Astrocyte of the hippocampus (primary cell): ENCODE results near the gene SLC37A1.

Source experiments
- DNase-seq: peaks from one replicate; pipeline ENCODE4 v3.0.0; 2011; ENCODE audit warnings: low read depth, low spot score

Gene SLC37A1

DNA sequence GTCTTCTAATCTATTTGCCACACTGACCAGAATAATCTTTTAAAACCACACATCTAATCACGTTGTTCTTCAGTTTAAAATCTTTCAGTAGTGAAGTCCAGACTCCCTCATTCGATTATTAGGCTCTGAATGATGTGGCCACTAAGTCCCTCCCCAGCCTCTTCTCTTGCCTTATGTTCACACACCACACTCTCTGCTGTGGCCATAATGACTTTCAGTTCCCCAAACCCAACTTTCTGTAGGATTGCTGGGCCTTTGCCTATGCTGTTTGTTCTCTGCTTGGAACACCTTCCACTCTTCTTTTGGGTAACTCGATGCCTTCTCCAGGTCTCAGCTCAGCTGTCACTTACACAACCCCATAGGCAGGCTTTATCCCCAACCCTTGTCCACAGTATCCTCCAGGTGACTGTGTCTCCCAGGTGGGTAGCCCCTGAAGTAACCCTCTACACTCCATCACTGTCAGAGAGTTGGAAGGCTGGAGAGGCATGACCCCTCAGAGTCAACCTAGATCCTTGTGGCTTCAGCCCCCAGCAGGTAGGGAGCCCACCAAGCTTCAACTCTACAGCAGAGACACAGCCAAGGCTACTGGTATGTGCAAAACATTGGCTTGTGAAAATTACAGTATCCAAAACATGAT, 8.4 kb upstream of the SLC37A1 start:
- DNase-seq, result no peak

- DNase-seq, result no peak
These were observed 6.2 kb upstream of the SLC37A1 start for GRCh38 chr21:42507418-42507817.

DNA sequence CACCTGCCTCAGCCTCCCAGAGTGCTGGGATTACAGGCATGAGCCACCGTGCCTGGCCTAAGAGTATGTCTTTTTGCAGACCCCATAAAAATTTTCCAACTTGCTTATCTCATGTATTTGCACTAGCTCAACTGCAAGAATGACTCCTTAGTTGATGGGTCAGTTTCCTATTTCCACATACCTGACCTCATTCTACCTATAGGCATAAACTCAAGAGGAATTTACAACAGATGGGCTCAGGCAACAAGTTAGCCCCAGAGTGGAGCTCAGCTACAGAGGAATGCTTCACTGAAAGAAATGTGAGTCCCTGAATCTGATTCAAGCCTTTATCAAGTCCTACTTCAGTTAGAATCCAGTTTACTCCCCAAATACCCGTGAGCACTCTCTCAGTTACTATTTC, 5.3 kb upstream of the SLC37A1 start:
- DNase-seq, result no peak

DNA sequence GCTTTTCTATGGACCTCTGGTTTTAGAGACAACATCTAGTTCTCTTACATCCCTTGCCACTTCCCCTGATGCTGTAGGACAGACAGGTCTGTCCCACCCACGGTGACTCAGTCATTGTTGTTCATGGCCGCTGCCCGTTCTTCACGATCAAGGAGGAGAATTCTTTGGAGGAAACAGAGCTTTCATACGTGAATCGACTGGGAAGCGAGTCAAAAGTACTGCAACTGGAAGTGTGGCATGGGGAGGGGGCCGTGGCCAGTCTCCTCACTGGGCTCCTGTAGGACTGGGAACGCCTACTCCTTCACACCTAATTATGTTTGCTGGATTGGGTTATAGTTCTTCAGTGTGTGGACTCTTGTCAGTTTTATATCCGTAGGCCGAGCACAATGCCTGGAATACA, 4.4 kb upstream of the SLC37A1 start:
- DNase-seq, result peak; percentile 62

GRCh38 chr21:42512346-42513034, 1.2 kb upstream of the SLC37A1 start:
- DNase-seq, result no peak

- peak; percentile 62 for DNase-seq
These were observed 582 bp downstream of the SLC37A1 start for GRCh38 chr21:42513985-42514882.

DNA sequence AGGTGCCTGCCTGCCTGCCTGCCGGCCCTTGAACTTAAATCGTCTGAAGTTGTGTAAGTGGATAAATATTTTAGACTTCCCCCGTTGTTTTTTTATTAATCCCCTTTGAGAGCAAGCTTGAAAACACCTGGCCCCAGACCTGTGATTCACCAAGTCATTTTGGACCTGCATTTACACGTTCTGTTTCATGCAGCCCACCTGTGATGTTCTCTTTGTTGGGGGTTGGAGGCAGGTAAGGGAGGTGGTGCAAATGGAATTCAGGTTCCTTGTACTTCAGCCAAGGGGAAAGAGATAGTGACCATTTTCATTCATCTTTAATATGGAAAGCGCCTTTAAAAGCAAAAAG, 1.2 kb downstream of the SLC37A1 start:
- no peak for DNase-seq

- peak; percentile 19 for DNase-seq
These were observed 2.3 kb downstream of the SLC37A1 start for GRCh38 chr21:42515708-42516502.

- peak; percentile 93 for DNase-seq
These were observed 4.6 kb downstream of the SLC37A1 start for GRCh38 chr21:42518215-42518614.

- DNase-seq, result no peak
These were observed 5.0 kb downstream of the SLC37A1 start for GRCh38 chr21:42518626-42519025.

DNA sequence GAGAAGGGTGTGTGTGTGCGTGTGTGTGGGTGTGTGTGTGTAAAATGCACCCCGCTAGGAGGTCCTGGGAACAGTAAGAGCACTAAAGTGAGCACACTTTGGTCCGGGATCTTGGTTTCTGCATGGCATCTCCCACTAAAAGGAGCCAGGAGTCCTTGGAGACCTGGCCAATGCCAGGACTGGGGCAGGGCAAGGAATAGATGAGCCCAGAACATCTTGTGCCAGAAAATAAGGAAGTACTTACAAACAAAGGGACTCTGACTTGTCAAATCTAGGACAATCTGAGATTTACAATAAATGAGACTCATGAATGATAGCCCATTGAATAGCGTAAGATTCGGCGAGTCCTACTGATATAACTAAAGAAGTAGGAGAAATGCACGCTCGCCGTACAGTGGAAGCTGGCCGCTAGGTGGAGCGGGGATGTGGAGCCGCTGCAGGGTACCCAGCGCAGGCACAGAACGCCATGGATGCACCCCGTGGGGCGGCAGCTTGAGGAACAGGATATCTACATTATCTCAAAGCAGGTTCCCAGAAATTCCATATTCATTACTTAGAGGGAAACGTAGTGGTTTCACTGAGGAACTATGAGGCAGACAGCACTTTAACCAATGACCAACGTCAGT, 7.1 kb downstream of the SLC37A1 start:
- peak; percentile 29 for DNase-seq

- DNase-seq, result no peak
These were observed 7.7 kb downstream of the SLC37A1 start for GRCh38 chr21:42521384-42521783.

GRCh38 chr21:42521805-42522204, 8.2 kb downstream of the SLC37A1 start:
- no peak for DNase-seq

- no peak for DNase-seq
These were observed 8.6 kb downstream of the SLC37A1 start for GRCh38 chr21:42522271-42522670.

- no peak for DNase-seq
These were observed 9.1 kb downstream of the SLC37A1 start for GRCh38 chr21:42522771-42523170.

GRCh38 chr21:42523211-42523610, 9.6 kb downstream of the SLC37A1 start:
- no peak for DNase-seq

GRCh38 chr21:42523941-42524340, 10.3 kb downstream of the SLC37A1 start:
- no peak for DNase-seq

GRCh38 chr21:42524341-42525028, 10.8 kb downstream of the SLC37A1 start:
- DNase-seq, result peak; percentile 78

DNA sequence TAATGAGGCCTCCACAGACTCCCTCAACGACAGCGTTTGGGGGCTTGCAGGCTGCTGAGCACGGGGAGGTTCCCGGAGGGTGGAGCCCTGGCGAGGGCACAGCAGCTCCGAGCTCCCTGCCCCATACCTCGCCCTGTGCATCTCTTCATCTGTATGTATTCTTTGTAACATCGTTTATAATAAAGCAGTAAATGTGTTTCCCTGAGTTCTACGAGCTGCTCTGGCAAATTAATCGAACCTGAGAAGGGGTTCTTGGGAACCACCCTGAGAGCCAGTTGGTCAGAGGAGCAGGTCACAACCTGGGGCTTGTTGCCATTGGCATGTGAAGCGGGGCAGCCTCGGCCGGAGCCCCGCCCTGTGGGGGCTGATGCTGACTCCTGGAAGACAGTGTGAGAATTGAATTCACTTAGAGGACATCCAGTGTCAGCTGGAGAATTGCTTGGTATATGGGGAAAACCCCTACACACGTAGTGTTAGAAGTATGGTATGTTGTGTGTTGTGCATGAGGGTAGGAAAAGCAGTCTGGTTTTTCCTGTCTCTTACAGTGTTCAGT, 11.5 kb downstream of the SLC37A1 start:
- DNase-seq, result peak; percentile 38

- no peak for DNase-seq
These were observed 12.2 kb downstream of the SLC37A1 start for GRCh38 chr21:42525676-42526378.
